T-helper 1 cell treated with Interleukin-12 subunit alpha and Interleukin-12 subunit beta and Interleukin-4 antibody, amounts not matched to agents 30 ng/mL and 1 ng/mL, for 36 hours (primary cell): ENCODE data around the gene SAP30L. TPM values are rescaled to one million over a fixed set of nuclear protein-coding genes. Genes with fewer than 3 reads are reported as not detected.

Experiments
- intact Hi-C: fragments of 100-400 bp; cut with micrococcal nuclease; formaldehyde crosslinking; loops from one replicate; pipeline ENCODE4 v1.15.1; 2024
- total RNA-seq: library from RNA; stranded (reverse); gene quantifications from 2 replicates; pipeline ENCODE4 v1.2.3, GENCODE V29; 2022

Gene SAP30L
- total RNA-seq, 1 donor from 2014 or later = 44.1 TPM

GRCh38 chr5:154418344-154418820 lies 27.4 kb upstream of the SAP30L start:
- intact Hi-C loops = no loop called here

GRCh38 chr5:154419236-154419635 lies 26.6 kb upstream of the SAP30L start:
- intact Hi-C loops = no loop called here

GRCh38 chr5:154421868-154422267 lies 23.9 kb upstream of the SAP30L start:
- intact Hi-C loops = no loop called here

- intact Hi-C loops = no loop called here
Measured at GRCh38 chr5:154422298-154422697, 23.5 kb upstream of the SAP30L start.

- intact Hi-C loops = no loop called here
Measured at GRCh38 chr5:154428208-154428607, 17.6 kb upstream of the SAP30L start.

GRCh38 chr5:154429341-154429740 lies 16.5 kb upstream of the SAP30L start:
- intact Hi-C loops = no loop called here

GRCh38 chr5:154430466-154430865 lies 15.3 kb upstream of the SAP30L start:
- intact Hi-C loops = no loop called here

GRCh38 chr5:154430961-154431630 lies 14.7 kb upstream of the SAP30L start:
- intact Hi-C loops = no loop called here

- intact Hi-C loops = no loop called here
Measured at GRCh38 chr5:154435226-154435625, 10.6 kb upstream of the SAP30L start.

- intact Hi-C loops = no loop called here
Measured at GRCh38 chr5:154437281-154437965, 8.4 kb upstream of the SAP30L start.

GRCh38 chr5:154440540-154440939 lies 5.3 kb upstream of the SAP30L start:
- intact Hi-C loops = loop anchor here (10.0 kb wide), 1 partner anchor 1086 kb away; no protein-coding TSS in a partner anchor

- intact Hi-C loops = loop anchor here (10.0 kb wide), 1 partner anchor 1088 kb away; no protein-coding TSS in a partner anchor
Measured at GRCh38 chr5:154442801-154443200, 3.0 kb upstream of the SAP30L start.

GRCh38 chr5:154444556-154445421 lies 1.0 kb upstream of the SAP30L start:
- intact Hi-C loops = loop anchor here (1.0 to 10.0 kb wide), 11 partner anchors 39 to 1090 kb away; partner anchors contain the start of genes CNOT8, FAM114A2, GALNT10 and LARP1

- intact Hi-C loops = loop anchor here (1.0 to 10.0 kb wide), 4 partner anchors 174 to 1092 kb away; partner anchors contain the start of gene MRPL22
Measured at GRCh38 chr5:154446195-154447088, 645 bp downstream of the SAP30L start.

- intact Hi-C loops = loop anchor here (5.0 to 10.0 kb wide), 3 partner anchors 175 to 1092 kb away; no protein-coding TSS in a partner anchor
Measured at GRCh38 chr5:154447089-154447725, 1.4 kb downstream of the SAP30L start.

GRCh38 chr5:154449786-154450185 lies 4.0 kb downstream of the SAP30L start:
- intact Hi-C loops = loop anchor here (5.0 to 10.0 kb wide), 3 partner anchors 177 to 1095 kb away; no protein-coding TSS in a partner anchor

- intact Hi-C loops = no loop called here
Measured at GRCh38 chr5:154451957-154452356, 6.2 kb downstream of the SAP30L start.

- intact Hi-C loops = no loop called here
Measured at GRCh38 chr5:154455585-154455984, 9.8 kb downstream of the SAP30L start.

GRCh38 chr5:154456540-154456939 lies 10.7 kb downstream of the SAP30L start:
- intact Hi-C loops = no loop called here

- intact Hi-C loops = no loop called here
Measured at GRCh38 chr5:154459015-154459414, 13.2 kb downstream of the SAP30L start.
